MM.1S (cell line): ENCODE measurements around the gene TMEM156.
A peak's percentile ranks its signal among the peaks of the same experiment; 100 is the strongest.

Source experiments
- DNase-seq: peaks from one replicate; pipeline ENCODE4 v3.0.0-alpha.2; 2015
- H2AFZ ChIP-seq: fragments of 300-600 bp; sonication (generic); 2 replicates; pipeline ENCODE4 v1.6.0; 2016; ENCODE audit warnings: antibody characterized with exemption, low read length
- H3F3A ChIP-seq: fragments of 300-600 bp; sonication (generic); 2 replicates; pipeline ENCODE4 v1.6.1; 2016; ENCODE audit warnings: mild to moderate bottlenecking, antibody characterized with exemption, low read length, moderate library complexity, mixed read lengths; ENCODE audit not compliant: insufficient read depth
- H3K27ac ChIP-seq: fragments of 300-600 bp; sonication (generic); 2 replicates; pipeline ENCODE4 v1.5.1; 2016; ENCODE audit warnings: mild to moderate bottlenecking, low read length
- H3K27me3 ChIP-seq: fragments of 300-600 bp; sonication (generic); replicated peaks from 2 replicates; pipeline ENCODE4 v1.6.0; 2016; ENCODE audit warnings: low read length; ENCODE audit not compliant: insufficient read depth
- H3K36me3 ChIP-seq: fragments of 300-600 bp; sonication (generic); replicated peaks from 2 replicates; pipeline ENCODE4 v1.6.1; 2016; ENCODE audit warnings: mild to moderate bottlenecking, low read length, mixed read lengths; ENCODE audit not compliant: insufficient read depth
- H3K4me1 ChIP-seq: fragments of 300-600 bp; sonication (generic); 2 replicates; pipeline ENCODE4 v1.6.1; 2016; ENCODE audit warnings: low read length, mixed read lengths
- H3K4me2 ChIP-seq: fragments of 300-600 bp; sonication (generic); 2 replicates; pipeline ENCODE4 v1.6.0; 2016; ENCODE audit warnings: low read depth, low read length
- H3K4me3 ChIP-seq: fragments of 300-600 bp; sonication (generic); 2 replicates; pipeline ENCODE4 v1.5.1; 2016; ENCODE audit warnings: low read length, mixed read lengths
- H3K79me2 ChIP-seq: fragments of 300-600 bp; sonication (generic); 2 replicates; pipeline ENCODE4 v1.6.1; 2016; ENCODE audit warnings: mixed run types, low read length, mixed read lengths
- H3K9ac ChIP-seq: fragments of 300-600 bp; sonication (generic); 2 replicates; pipeline ENCODE4 v1.6.1; 2016; ENCODE audit warnings: low read length, mixed read lengths
- H3K9me2 ChIP-seq: fragments of 300-600 bp; sonication (generic); replicated peaks from 2 replicates; pipeline ENCODE4 v1.6.1; 2016; ENCODE audit warnings: mild to moderate bottlenecking, low read length, mixed read lengths; ENCODE audit not compliant: insufficient read depth
- H3K9me3 ChIP-seq: fragments of 300-600 bp; sonication (generic); replicated peaks from 2 replicates; pipeline ENCODE4 v1.6.1; 2016; ENCODE audit warnings: mild to moderate bottlenecking, low read length, mixed read lengths; ENCODE audit not compliant: insufficient read depth
- H4K20me1 ChIP-seq: fragments of 300-600 bp; sonication (generic); 2 replicates; pipeline ENCODE4 v1.6.1; 2016; ENCODE audit warnings: mild to moderate bottlenecking, low read length, moderate library complexity, mixed read lengths; ENCODE audit not compliant: insufficient read depth
- EZH2 ChIP-seq: fragments of 300-600 bp; sonication (generic); optimal IDR thresholded peaks from 2 replicates; pipeline ENCODE3; 2017; ENCODE audit warnings: low read depth, mild to moderate bottlenecking, antibody characterized with exemption, low read length, mixed read lengths
- EZH2phosphoT487 ChIP-seq: fragments of 300-600 bp; sonication (generic); IDR thresholded peaks from 2 replicates; pipeline ENCODE4 v1.6.1; 2018; ENCODE audit warnings: antibody characterized with exemption, low read length
- TF ChIP-seq, protein P1 (sequence below): fragments of 300-600 bp; sonication (generic); IDR thresholded peaks from 2 replicates; pipeline ENCODE4 v1.5.1; 2016; ENCODE audit warnings: antibody characterized with exemption, low read length, mixed read lengths

Gene TMEM156

DNA sequence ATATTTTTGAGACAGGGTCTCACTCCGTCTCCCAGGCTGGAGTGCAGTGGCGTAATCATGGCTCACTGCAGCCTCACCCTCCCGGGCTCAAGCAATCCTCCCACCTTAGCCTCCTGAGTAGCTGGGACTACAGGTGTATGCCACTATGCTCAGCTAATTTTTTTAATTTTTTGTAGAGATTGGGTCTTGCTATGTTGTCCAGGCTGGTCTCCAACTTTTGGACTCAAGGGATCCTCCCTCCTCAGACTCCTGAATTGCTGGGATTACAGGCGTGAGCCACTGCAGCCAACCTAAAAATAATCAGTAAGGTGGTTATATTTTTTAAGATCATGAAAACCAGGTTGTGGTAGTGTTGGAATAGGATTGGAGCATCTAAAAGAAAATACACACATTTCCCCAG is 38.1 kb downstream of the TMEM156 start:
- Histone ChIP-seq H3K4me3 (no peak overlapping the region), H2AFZ (no peak overlapping the region), H3K79me2 (no peaks in the 10 kb centered on the region), H3K4me1 (peaks cover 39% of the 10 kb centered on the region), H3K27ac (no peak overlapping the region), H3K9ac (no peak overlapping the region), H3K9me3 (no peaks in the 10 kb centered on the region), H3K36me3 (no peaks in the 10 kb centered on the region), H3F3A (peaks cover 20% of the 10 kb centered on the region), H3K9me2 (no peaks in the 10 kb centered on the region), H3K4me2 (no peak overlapping the region), H4K20me1 (no peaks in the 10 kb centered on the region), H3K27me3 (no peaks in the 10 kb centered on the region)
- DNase-seq, result no peak
- no peak for TF ChIP-seq EZH2phosphoT487
- TF ChIP-seq EZH2, result no peak
- TF ChIP-seq, protein P1, sequence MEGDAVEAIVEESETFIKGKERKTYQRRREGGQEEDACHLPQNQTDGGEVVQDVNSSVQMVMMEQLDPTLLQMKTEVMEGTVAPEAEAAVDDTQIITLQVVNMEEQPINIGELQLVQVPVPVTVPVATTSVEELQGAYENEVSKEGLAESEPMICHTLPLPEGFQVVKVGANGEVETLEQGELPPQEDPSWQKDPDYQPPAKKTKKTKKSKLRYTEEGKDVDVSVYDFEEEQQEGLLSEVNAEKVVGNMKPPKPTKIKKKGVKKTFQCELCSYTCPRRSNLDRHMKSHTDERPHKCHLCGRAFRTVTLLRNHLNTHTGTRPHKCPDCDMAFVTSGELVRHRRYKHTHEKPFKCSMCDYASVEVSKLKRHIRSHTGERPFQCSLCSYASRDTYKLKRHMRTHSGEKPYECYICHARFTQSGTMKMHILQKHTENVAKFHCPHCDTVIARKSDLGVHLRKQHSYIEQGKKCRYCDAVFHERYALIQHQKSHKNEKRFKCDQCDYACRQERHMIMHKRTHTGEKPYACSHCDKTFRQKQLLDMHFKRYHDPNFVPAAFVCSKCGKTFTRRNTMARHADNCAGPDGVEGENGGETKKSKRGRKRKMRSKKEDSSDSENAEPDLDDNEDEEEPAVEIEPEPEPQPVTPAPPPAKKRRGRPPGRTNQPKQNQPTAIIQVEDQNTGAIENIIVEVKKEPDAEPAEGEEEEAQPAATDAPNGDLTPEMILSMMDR, result no peak

DNA sequence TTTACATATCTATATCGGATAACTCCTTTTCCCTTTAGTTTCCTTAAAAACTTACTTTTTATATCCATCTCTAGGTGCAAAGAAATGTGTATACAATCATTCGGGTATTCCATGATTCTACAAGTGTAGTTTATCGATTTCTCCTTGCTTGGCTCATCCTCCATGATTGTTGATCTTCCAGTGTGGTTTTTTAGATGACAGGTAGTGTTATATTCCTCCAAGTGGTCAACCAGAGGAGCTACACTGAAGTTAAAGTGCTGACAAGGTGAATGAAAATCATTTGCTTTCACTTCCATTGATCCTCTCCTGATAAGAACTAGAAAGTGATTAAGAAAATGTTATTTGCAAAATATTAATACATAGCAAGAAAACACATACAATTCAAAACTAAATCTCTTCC is 38.5 kb downstream of the TMEM156 start:
- no peaks in the 10 kb centered on the region for H3K36me3 ChIP-seq
- H4K20me1 ChIP-seq, result no peaks in the 10 kb centered on the region
- H3K27me3 ChIP-seq, result no peaks in the 10 kb centered on the region
- H3K4me2 ChIP-seq, result no peak overlapping the region
- no peak overlapping the region for H3K9ac ChIP-seq
- H3K9me2 ChIP-seq, result no peaks in the 10 kb centered on the region
- DNase-seq, result peak; percentile 46
- no peak overlapping the region for H2AFZ ChIP-seq
- no peaks in the 10 kb centered on the region for H3K79me2 ChIP-seq
- peaks cover 39% of the 10 kb centered on the region for H3K4me1 ChIP-seq
- no peak overlapping the region for H3K4me3 ChIP-seq
- peaks cover 20% of the 10 kb centered on the region for H3F3A ChIP-seq
- H3K9me3 ChIP-seq, result no peaks in the 10 kb centered on the region
- TF ChIP-seq, protein P1, result peak; percentile 47
- TF ChIP-seq EZH2 (no peak), EZH2phosphoT487 (no peak)
- no peak overlapping the region for H3K27ac ChIP-seq

DNA sequence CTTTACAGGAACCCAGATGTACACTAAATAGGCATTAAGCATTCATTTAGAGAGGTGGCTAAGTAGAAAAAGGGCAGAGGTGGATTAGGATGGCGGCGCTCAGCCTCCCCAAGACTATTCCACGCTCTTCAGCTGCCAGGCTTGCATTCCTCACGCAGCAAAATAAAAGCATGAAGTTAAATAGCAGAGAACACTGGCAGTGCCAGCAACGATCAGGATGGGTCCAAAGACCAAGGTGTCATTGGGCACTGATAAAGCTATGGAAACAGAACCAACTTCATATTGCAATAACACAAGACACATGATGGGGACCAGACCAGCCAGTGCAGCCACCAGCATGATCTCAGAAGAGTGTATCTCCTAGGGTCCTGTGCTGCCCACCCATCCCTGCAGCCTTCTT is 42.0 kb downstream of the TMEM156 start:
- no peaks in the 10 kb centered on the region for H3K9me3 ChIP-seq
- H3K9ac ChIP-seq, result no peak overlapping the region
- H4K20me1 ChIP-seq, result no peaks in the 10 kb centered on the region
- DNase-seq, result no peak
- no peak overlapping the region for H3K4me2 ChIP-seq
- no peak overlapping the region for H2AFZ ChIP-seq
- H3F3A ChIP-seq, result peaks cover 23% of the 10 kb centered on the region
- no peaks in the 10 kb centered on the region for H3K27me3 ChIP-seq
- TF ChIP-seq EZH2, result no peak
- no peak for TF ChIP-seq EZH2phosphoT487
- TF ChIP-seq, protein P1, result no peak
- no peak overlapping the region for H3K27ac ChIP-seq
- H3K4me3 ChIP-seq, result no peak overlapping the region
- H3K79me2 ChIP-seq, result no peaks in the 10 kb centered on the region
- peaks cover 37% of the 10 kb centered on the region for H3K4me1 ChIP-seq
- no peaks in the 10 kb centered on the region for H3K9me2 ChIP-seq
- H3K36me3 ChIP-seq, result no peaks in the 10 kb centered on the region
